ENCODE measurements around the gene PRM2. TPM values are rescaled to one million over a fixed set of nuclear protein-coding genes. Genes with fewer than 3 reads are reported as not detected.

PRM2 gene
- total and polyA plus RNA-seq, 7 donors = not detected

- Histone ChIP-seq H3K27me3 (ENCODE audit: insufficient read depth in 3 of 3, low read length in 2 of 3) (no peaks in the 10 kb centered on the region), H3K9me3 (no peaks in the 10 kb centered on the region), H3K27ac (no peak overlapping the region), H3K4me3 (no peak overlapping the region), H3K4me1 (peaks cover 16% of the 10 kb centered on the region), H3K36me3 (ENCODE audit: insufficient read depth in 1 of 2, low read depth in 1 of 2) (no peaks in the 10 kb centered on the region)
- no peak for ATAC-seq
- TF ChIP-seq, protein P1, sequence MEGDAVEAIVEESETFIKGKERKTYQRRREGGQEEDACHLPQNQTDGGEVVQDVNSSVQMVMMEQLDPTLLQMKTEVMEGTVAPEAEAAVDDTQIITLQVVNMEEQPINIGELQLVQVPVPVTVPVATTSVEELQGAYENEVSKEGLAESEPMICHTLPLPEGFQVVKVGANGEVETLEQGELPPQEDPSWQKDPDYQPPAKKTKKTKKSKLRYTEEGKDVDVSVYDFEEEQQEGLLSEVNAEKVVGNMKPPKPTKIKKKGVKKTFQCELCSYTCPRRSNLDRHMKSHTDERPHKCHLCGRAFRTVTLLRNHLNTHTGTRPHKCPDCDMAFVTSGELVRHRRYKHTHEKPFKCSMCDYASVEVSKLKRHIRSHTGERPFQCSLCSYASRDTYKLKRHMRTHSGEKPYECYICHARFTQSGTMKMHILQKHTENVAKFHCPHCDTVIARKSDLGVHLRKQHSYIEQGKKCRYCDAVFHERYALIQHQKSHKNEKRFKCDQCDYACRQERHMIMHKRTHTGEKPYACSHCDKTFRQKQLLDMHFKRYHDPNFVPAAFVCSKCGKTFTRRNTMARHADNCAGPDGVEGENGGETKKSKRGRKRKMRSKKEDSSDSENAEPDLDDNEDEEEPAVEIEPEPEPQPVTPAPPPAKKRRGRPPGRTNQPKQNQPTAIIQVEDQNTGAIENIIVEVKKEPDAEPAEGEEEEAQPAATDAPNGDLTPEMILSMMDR (IDR thresholded peaks at IDR 0.05) = no peak
- no peak for DNase-seq
- intact Hi-C loops (cut with DNase I) = loop anchor here (5.0 kb wide), 3 partner anchors 97 to 178 kb away; no protein-coding TSS in a partner anchor
- 88 to 92% (median 91%) methylated on average over 12 of the region's 12 CpGs for WGBS, 3 donors
Observed at GRCh38 chr16:11259655-11260595, 16.4 kb downstream of the PRM2 start.

DNA sequence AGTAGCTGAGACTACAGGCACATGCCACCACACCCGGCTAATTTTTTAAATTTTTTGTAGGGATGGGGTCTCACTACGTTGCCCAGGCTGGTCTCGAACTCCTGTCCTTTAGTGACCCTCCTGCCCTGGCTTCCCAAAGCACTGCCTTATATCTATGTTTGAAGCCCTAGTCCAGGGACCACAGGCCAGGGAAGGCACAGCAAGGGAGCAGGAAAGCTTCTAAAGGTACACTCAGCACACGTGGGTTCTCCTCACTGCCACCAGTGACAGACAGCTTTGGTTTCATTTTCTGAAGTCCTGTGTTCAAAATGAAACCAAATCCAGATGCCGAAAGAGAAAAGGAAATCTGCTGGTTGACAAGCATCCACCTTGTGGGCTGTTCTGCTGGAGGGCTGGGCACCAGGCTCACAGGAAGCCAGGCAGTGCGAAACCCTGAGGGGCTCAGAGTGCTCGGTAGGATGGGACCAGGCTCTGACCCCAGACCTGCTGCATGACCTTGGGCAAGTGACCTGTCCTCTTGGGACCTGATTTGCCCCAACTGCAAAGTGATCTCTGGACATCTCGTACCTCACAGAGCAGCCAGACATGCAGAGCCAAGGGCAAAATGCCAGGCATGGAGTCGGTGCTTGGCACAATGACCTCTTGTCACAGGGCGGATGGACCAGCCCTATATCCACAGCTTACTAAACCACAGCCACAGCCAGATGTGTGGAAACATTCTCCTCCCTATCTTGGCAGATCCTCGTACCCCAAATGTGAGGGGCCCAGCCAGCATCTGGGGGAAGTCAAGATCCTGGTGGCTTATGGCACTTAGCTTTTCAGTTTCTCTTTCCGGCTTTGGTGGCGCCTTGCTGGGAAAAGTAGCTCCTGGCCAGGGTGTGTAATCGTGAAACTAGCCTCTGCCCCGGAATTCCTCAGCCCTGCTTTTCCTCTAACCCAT is 17.5 kb downstream of the PRM2 start:
- ATAC-seq (no peak), DNase-seq (peak; percentile 60 to 76)
- WGBS, 3 donors = 24 to 39% (median 25%) methylated on average over 15 of the region's 15 CpGs
- Histone ChIP-seq H3K36me3 (ENCODE audit: insufficient read depth in 1 of 2, low read depth in 1 of 2) (no peaks in the 10 kb centered on the region), H3K27ac (no peak overlapping the region), H3K4me1 (peaks cover 16% of the 10 kb centered on the region), H3K4me3 (peak overlapping the region; percentile 28), H3K9me3 (no peaks in the 10 kb centered on the region), H3K27me3 (ENCODE audit: insufficient read depth in 3 of 3, low read length in 2 of 3) (no peaks in the 10 kb centered on the region)
- intact Hi-C loops (cut with DNase I) = loop anchor here (5.0 kb wide), 3 partner anchors 98 to 177 kb away; no protein-coding TSS in a partner anchor
- TF ChIP-seq, protein P1 (IDR thresholded peaks at IDR 0.05) = no peak

GRCh38 chr16:11257131-11257938 is 18.9 kb downstream of the PRM2 start:
- 21 to 28% (median 25%) methylated on average over 21 of the region's 21 CpGs for WGBS, 3 donors
- DNase-seq = peak; percentile 68 to 83
- H3K4me3 ChIP-seq = peak overlapping the region; percentile 96
- H3K9me3 ChIP-seq = no peaks in the 10 kb centered on the region
- H3K4me1 ChIP-seq = peaks cover 16% of the 10 kb centered on the region
- H3K27ac ChIP-seq = peak overlapping the region; percentile 95
- H3K36me3 ChIP-seq (ENCODE audit: insufficient read depth in 1 of 2, low read depth in 1 of 2) = no peaks in the 10 kb centered on the region
- ATAC-seq = peak; percentile 71 to 81 (median 74)
- H3K27me3 ChIP-seq (ENCODE audit: insufficient read depth in 3 of 3, low read length in 2 of 3) = no peaks in the 10 kb centered on the region
- TF ChIP-seq, protein P1 (IDR thresholded peaks at IDR 0.05) = peak; percentile 71
- intact Hi-C loops (cut with DNase I) = loop anchor here (2.0 to 5.0 kb wide), 5 partner anchors 100 to 293 kb away; no protein-coding TSS in a partner anchor

GRCh38 chr16:11256661-11257130 is 19.6 kb downstream of the PRM2 start:
- intact Hi-C loops (cut with DNase I) = loop anchor here (2.0 to 5.0 kb wide), 5 partner anchors 101 to 292 kb away; no protein-coding TSS in a partner anchor
- ATAC-seq (peak; percentile 36 to 59 (median 48)), DNase-seq (peak; percentile 71 to 81)
- TF ChIP-seq, protein P1 (IDR thresholded peaks at IDR 0.05) = no peak
- H3K4me3 ChIP-seq = peak overlapping the region; percentile 96
- no peaks in the 10 kb centered on the region for H3K9me3 ChIP-seq
- H3K36me3 ChIP-seq (ENCODE audit: insufficient read depth in 1 of 2, low read depth in 1 of 2) = no peaks in the 10 kb centered on the region
- no peaks in the 10 kb centered on the region for H3K27me3 ChIP-seq (ENCODE audit: insufficient read depth in 3 of 3, low read length in 2 of 3)
- WGBS, 3 donors = 0 to 1% (median 1%) methylated on average over 28 to 32 of the region's 32 CpGs
- peaks cover 16% of the 10 kb centered on the region for H3K4me1 ChIP-seq
- H3K27ac ChIP-seq = peak overlapping the region; percentile 95

Measured in psoas muscle (tissue), 8 donors.